Anterior cingulate cortex (tissue), 58 donors: Measurements from ENCODE around the gene FNDC3B.
A peak's percentile ranks its signal among the peaks of the same experiment; 100 is the strongest.
"Not testable (repeated sequence)": the region's sequence is repeated elsewhere in the genome, so short reads cannot be mapped to it uniquely, and the experiment has no call there.

Experiments used
- DNase-seq, 58 donors: peaks; one replicate each; lab custom pipeline; 2025; lab: John Stamatoyannopoulos, UW

Gene FNDC3B

GRCh38 chr3:172245241-172245640 lies 205.9 kb downstream of the FNDC3B start:
- DNase-seq = no peak

DNA sequence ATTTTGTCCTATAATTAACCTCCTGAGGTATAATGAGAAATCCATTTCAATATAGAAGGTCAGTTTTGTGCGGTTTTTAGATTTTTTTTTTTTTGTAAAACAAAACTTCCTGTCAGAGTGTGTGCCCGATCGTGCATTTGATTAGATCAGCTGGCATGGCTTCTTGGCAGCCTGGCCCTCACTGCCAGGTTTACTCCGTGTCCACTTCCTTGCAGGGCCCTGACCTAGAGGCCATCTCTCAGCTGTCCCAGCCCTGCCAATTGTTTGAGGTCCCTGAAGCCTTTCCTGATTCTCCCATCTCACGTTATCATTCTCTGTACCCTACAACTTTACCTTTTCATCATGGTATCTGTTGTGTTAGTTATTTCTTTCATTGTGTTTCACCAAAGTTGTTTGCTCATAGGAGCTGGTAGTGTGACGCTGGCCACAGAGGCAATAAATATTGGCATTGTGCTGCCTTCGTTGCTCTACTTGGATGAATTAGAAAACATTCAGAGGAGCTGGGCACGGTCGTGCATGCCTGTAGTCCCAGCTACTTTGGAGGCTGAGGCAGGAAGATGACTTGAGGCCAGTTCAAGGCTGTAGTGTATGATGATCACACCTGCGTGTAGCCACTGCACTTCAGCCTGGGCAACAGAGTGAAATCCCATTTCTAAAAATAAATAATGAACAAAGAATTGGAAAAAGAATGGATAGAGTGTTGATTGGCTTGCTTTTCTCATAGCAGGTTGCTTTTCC lies 206.9 kb downstream of the FNDC3B start:
- DNase-seq = no peak

- no peak for DNase-seq
These were observed 208.3 kb downstream of the FNDC3B start for GRCh38 chr3:172247525-172248274.

DNA sequence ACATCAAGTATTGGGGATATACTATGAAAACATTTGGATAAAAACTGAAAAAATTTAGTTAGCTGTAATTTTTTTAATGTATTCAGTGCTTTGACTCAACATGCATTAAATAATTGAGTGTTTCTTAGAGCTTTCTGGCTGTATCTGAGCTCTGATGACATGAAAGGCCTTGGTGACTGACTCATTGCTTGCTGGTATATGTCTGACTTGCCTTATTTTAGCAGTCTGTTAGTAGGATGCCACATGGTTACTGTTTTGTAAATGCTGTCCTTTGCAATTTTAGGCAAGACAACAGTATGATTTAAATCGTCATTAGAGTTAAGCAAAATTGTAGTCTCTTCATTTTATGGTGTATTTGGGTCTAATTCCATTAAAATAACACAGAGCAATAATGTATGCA lies 209.7 kb downstream of the FNDC3B start:
- DNase-seq = no peak

- no peak for DNase-seq
These were observed 211.8 kb downstream of the FNDC3B start for GRCh38 chr3:172251211-172251610.

DNA sequence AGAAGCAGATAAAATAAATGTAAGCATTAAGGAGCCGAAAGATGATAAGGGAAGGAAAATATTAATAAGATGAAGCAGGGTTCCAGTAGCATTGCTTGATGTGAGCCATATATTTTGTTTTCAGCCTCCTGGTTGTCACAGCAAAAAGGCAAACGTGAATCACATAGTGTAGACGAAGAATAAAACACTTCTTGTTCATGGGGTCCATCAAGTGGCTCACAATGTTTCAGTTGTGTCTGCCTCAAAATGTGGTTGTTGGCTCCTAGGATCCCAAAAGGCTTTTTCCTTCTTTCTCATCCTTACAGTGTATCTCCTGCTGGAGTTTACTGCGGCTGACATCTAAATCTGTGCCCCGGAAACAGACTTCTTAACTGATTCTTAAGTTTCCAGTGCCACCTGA lies 213.8 kb downstream of the FNDC3B start:
- DNase-seq = no peak

DNA sequence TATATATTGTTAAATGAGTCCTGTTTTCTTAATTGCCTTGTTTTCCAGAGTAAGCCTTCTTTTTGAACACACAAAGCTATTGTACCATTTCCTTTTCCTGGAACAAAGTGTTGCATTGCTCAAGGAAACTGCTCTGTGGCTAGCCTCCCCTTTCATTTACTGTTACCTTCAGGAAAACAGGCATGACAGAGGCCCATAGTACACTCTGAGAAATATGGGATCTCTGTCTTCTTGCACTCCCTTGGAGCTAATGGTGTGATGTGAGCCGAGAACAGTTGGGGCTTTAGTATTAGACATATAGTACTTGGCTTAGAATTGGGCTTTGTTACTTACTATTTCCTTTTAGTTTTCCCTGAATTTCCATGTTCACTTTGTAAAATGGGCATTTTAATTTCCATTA lies 215.2 kb downstream of the FNDC3B start:
- DNase-seq = no peak

DNA sequence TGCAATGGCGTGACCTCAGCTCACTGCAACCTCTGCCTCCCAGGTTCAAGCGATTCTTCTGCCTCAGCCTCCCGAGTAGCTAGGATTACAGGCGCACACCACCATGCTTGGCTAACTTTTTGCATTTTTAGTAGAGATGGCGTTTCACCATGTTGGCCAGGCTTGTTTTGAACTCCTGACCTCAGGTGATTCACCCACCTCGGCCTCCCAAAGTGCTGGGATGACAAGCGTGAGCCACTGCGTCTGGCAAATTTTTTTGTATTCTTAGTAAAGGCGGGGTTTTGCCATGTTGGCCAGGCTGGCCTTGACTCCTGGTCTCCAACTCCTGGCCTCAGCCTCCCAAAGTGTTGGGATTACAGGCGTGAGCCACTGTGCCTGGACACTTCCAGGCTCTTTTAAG lies 215.9 kb downstream of the FNDC3B start:
- not testable (repeated sequence) for DNase-seq

GRCh38 chr3:172256101-172256734 lies 216.8 kb downstream of the FNDC3B start:
- peak in 6 of 58 donors; percentile 3 to 59 (median 8) for DNase-seq

GRCh38 chr3:172257648-172258400 lies 218.4 kb downstream of the FNDC3B start:
- peak in 3 of 58 donors; percentile 3 to 16 (median 15) for DNase-seq

GRCh38 chr3:172258624-172259023 lies 219.2 kb downstream of the FNDC3B start:
- DNase-seq = peak in 5 of 58 donors; percentile 4 to 48 (median 16)

DNA sequence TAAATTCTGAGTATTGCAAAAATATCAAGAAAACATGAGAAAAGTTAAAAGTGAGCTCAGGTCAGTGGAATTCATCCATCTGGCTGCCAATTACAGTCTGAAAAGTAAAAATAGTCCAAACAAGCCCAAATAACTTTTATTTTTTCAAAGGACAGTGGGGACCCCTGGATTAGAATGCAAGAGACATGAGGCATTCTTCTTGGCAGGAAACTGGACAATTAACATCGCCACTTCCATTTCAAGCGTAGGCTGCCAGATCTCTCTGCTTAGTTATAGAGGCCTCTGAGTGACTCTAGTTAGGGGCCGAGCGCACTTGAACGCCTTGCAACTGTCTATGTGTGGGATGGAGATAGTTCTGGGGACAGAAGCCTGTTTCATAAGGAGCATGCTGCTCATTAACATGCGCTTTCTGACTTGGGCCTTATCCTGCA lies 219.7 kb downstream of the FNDC3B start:
- DNase-seq = peak in 9 of 58 donors; percentile 4 to 41 (median 19)

DNA sequence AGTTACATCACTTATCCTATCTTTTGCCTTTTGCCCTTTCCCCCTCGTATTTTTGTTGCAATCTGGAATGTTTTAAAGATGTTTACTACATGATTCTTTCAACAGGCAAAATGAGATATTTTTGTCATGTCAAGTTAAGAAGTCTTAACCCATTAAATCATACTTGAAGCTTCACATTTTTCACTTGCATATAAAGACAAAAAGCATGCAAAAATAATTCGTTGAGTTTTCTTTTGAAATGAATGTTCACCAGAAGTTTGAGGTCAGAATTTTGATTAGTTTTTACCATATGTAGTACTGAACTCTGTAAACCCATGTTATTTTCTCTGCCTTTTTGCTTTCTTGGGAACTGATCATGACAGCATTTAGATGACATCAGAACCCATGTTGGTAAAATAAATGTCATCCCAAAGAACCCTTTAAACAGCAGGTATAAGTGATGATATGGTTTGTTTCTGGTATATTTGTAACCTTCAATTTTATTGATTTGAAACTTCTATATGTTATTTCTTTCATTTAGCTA lies 220.4 kb downstream of the FNDC3B start:
- no peak for DNase-seq

- DNase-seq = no peak
These were observed 221.0 kb downstream of the FNDC3B start for GRCh38 chr3:172260381-172260780.

DNA sequence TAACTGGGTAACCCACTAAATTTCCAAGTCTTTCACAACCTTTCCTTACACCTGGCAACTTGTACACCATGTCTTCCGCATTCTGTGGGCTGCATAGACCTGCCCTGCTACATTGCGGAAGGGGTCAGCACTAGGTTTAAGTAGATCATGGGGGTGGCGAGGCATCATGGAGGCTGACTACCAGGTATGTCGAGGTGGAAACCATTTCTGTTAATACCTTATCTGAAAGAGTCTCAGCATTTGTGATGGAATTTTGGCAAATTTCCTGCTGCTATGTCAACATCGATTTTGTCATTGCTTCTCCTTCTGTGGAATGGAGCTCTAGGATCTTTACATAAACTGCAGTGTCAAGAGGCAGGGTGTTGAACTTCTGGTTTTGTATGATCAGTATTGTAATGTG lies 221.7 kb downstream of the FNDC3B start:
- no peak for DNase-seq

DNA sequence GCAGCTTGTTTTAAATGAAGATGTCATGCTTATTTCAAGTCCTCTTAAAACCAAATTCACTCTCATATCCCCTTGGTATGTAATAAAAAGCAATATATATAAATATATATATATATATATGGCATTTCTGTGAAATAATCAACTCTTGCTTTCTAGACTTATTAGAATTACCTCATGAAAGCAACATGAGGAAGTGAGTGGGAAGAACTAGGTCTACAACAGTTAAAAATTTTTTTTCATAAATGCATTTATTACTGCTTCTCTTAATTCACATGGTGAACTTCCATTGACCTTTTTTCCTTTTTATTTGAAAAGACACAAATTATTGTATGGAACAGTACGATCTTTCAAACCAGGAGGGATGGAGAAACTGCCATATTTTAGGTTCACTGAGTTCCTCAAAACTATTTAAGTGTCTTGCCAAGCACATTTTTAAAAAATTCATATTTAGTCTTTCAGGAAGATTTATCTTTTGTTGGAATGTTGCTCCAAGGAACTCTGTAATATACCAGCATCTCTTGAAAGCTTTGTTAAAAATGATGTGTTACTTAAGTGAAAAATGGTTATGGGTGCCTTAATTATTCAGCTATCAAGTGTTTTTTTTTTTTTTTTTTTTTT lies 223.7 kb downstream of the FNDC3B start:
- DNase-seq = no peak

GRCh38 chr3:172263781-172264486 lies 224.6 kb downstream of the FNDC3B start:
- DNase-seq = no peak

GRCh38 chr3:172266103-172266502 lies 226.7 kb downstream of the FNDC3B start:
- no peak for DNase-seq

DNA sequence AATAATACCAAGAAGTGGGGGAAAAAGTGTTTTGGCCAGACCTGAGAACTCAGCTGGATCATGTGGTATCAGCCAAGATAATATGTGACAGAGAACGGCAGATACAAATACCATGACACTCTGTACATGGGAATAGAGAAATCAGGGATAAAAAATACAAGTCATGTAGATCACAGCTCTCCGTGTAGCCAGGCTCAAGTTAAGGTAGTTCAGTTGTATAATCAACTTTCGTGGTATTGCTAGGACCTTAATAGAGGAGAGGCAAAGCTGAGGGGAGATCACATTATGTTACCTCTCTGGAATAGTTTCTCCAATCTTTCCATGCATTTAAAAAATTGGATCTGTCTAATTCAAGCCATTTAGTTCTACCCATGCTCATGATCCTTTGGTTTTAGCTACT lies 229.0 kb downstream of the FNDC3B start:
- no peak for DNase-seq
